Measurements from ENCODE around the gene SULT2A1.

Gene SULT2A1

GRCh38 chr19:47896019-47896418 is 9.9 kb upstream of the SULT2A1 start:
- Histone ChIP-seq H3K27ac (ENCODE audit: low read length) (no peak overlapping the region), H3K4me2 (ENCODE audit: insufficient read depth, low read length) (no peak overlapping the region), H4K20me1 (ENCODE audit: insufficient read depth, low read length) (no peaks in the 10 kb centered on the region), H3K9me3 (ENCODE audit: insufficient read depth, low read length, severe bottlenecking) (peaks cover 5% of the 10 kb centered on the region), H3K4me3 (ENCODE audit: low read depth in 1 of 2, low read length in 2 of 2) (no peak overlapping the region), H2AFZ (ENCODE audit: low read depth, low read length) (no peak overlapping the region), H3K4me1 (ENCODE audit: insufficient read depth, low read length) (no peaks in the 10 kb centered on the region), H3K27me3 (ENCODE audit: insufficient read depth, low read length, poor library complexity) (no peaks in the 10 kb centered on the region), H3K36me3 (ENCODE audit: insufficient read depth, low read length) (no peaks in the 10 kb centered on the region), H3K79me2 (ENCODE audit: insufficient read depth, low read length) (no peaks in the 10 kb centered on the region), H3K9ac (ENCODE audit: low read depth, low read length) (no peak overlapping the region)
- TF ChIP-seq EZH2 (IDR thresholded peaks at IDR 0.05; ENCODE audit: borderline replicate concordance, low read depth, low read length, severe bottlenecking) (no peak), CTCF (IDR thresholded peaks at IDR 0.05; ENCODE audit: borderline replicate concordance, extremely low read depth, low read length, poor library complexity, severe bottlenecking) (no peak)
- no peak for ATAC-seq (ENCODE audit: insufficient read depth, low read depth)
- no peak for DNase-seq

- Histone ChIP-seq H3K9me3 (ENCODE audit: insufficient read depth, low read length, severe bottlenecking) (peaks cover 5% of the 10 kb centered on the region), H2AFZ (ENCODE audit: low read depth, low read length) (no peak overlapping the region), H4K20me1 (ENCODE audit: insufficient read depth, low read length) (no peaks in the 10 kb centered on the region), H3K36me3 (ENCODE audit: insufficient read depth, low read length) (no peaks in the 10 kb centered on the region), H3K79me2 (ENCODE audit: insufficient read depth, low read length) (no peaks in the 10 kb centered on the region), H3K4me3 (ENCODE audit: low read depth in 1 of 2, low read length in 2 of 2) (no peak overlapping the region), H3K27me3 (ENCODE audit: insufficient read depth, low read length, poor library complexity) (no peaks in the 10 kb centered on the region), H3K27ac (ENCODE audit: low read length) (no peak overlapping the region), H3K4me1 (ENCODE audit: insufficient read depth, low read length) (no peaks in the 10 kb centered on the region), H3K9ac (ENCODE audit: low read depth, low read length) (no peak overlapping the region), H3K4me2 (ENCODE audit: insufficient read depth, low read length) (no peak overlapping the region)
- TF ChIP-seq CTCF (IDR thresholded peaks at IDR 0.05; ENCODE audit: borderline replicate concordance, extremely low read depth, low read length, poor library complexity, severe bottlenecking) (no peak), EZH2 (IDR thresholded peaks at IDR 0.05; ENCODE audit: borderline replicate concordance, low read depth, low read length, severe bottlenecking) (no peak)
- no peak for DNase-seq
- ATAC-seq (ENCODE audit: insufficient read depth, low read depth): no peak
Measured at GRCh38 chr19:47895165-47895782, 9.2 kb upstream of the SULT2A1 start.

- ATAC-seq (ENCODE audit: insufficient read depth, low read depth) (no peak), DNase-seq (no peak)
- Histone ChIP-seq H3K36me3 (ENCODE audit: insufficient read depth, low read length) (no peaks in the 10 kb centered on the region), H3K4me3 (ENCODE audit: low read depth in 1 of 2, low read length in 2 of 2) (no peak overlapping the region), H3K79me2 (ENCODE audit: insufficient read depth, low read length) (no peaks in the 10 kb centered on the region), H3K9ac (ENCODE audit: low read depth, low read length) (no peak overlapping the region), H2AFZ (ENCODE audit: low read depth, low read length) (no peak overlapping the region), H4K20me1 (ENCODE audit: insufficient read depth, low read length) (no peaks in the 10 kb centered on the region), H3K27ac (ENCODE audit: low read length) (no peak overlapping the region), H3K27me3 (ENCODE audit: insufficient read depth, low read length, poor library complexity) (no peaks in the 10 kb centered on the region), H3K9me3 (ENCODE audit: insufficient read depth, low read length, severe bottlenecking) (peaks cover 5% of the 10 kb centered on the region), H3K4me2 (ENCODE audit: insufficient read depth, low read length) (no peak overlapping the region), H3K4me1 (ENCODE audit: insufficient read depth, low read length) (no peaks in the 10 kb centered on the region)
- TF ChIP-seq CTCF (IDR thresholded peaks at IDR 0.05; ENCODE audit: borderline replicate concordance, extremely low read depth, low read length, poor library complexity, severe bottlenecking) (no peak), EZH2 (IDR thresholded peaks at IDR 0.05; ENCODE audit: borderline replicate concordance, low read depth, low read length, severe bottlenecking) (no peak)
Measured at GRCh38 chr19:47891923-47892666, 6.0 kb upstream of the SULT2A1 start.
